HG02943 (cell line): Measurements from ENCODE around the gene MOB3A.
"Not testable (repeated sequence)": the region's sequence is repeated elsewhere in the genome, so short reads cannot be mapped to it uniquely, and the experiment has no call there.

ENCODE experiments used
- ATAC-seq: cut with Tn5 transposase; IDR thresholded peaks from one replicate; pipeline ENCODE4 v1.9.1; 2021; ENCODE audit warnings: mild to moderate bottlenecking, low read depth, moderate library complexity; ENCODE audit not compliant: unreplicated experiment

MOB3A gene

DNA sequence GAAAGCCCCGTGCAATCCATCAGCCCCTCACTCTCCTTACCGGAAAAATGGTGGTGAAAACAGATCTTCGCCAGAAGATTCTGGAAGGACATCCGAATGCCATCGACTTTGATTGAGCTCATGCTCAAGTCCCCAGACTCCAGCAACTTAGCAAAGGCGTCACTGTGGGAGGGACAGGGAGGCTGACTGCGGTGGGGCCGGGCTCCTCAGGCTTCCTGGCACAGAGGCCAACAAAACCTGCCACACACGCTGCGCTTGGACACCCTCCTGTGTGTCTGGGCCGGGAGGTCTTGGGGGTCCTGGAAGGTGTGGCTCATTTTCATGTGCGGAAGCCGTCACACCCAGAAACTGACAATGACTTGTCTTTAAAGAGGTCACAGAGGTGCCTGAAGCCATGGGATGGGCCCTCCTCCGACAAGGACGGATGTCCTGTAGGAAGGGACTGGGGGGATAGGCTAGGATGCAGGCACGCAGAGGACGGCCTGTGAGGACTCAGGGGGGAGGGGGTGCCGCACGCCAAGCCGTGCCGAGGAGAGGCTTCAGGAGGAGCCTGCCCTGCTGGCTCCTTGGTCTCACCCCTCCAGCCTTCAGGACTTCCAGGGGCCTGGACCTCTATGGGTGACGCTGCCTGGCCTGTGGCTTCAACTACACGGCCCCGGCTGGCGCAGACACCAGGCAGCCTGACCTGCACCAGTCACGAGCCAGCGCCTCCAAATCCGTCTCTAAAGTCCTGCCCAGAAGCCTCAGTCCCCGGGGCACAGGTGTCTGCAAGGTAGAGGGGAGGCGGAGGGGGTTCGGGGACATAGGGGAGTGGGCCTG, 13.1 kb upstream of the MOB3A start:
- ATAC-seq = no peak

DNA sequence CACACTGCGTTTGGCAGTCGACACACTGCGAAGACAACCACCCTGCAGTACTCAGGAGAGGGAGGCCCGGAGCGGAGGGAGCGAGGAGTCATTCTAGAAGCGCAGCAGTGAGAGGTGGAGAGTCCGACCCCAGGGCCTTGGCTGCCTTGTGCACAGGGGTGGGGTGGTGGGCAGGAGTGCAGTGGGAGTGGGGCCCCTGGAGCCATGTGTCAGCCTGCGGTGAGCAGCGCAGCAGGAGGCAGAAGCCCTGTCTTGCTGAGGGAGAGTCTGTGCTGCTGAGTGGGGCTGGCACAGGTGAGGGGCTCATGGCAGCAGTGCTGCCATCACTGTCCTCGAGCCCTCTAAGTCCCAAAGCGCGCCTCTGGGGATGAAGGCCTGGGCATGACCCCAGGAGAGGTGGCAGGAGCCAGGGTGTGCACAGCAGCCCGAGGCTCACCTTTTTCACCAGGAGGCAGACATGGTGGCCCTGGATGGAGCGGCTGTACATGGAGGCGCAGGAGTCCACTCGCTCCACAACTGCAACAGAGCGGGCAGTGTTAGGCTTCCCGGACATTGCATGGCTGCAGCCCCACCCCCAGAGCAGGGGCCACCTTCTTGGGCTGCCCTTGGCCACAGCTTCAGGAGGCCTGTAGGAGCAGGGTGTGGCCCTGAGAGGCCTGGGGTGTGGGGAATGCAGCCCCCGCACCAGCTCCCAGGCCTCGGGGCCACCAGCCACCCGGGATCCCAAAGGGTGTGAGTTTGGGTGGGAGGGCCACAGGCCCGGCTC, 12.3 kb upstream of the MOB3A start:
- no peak for ATAC-seq

DNA sequence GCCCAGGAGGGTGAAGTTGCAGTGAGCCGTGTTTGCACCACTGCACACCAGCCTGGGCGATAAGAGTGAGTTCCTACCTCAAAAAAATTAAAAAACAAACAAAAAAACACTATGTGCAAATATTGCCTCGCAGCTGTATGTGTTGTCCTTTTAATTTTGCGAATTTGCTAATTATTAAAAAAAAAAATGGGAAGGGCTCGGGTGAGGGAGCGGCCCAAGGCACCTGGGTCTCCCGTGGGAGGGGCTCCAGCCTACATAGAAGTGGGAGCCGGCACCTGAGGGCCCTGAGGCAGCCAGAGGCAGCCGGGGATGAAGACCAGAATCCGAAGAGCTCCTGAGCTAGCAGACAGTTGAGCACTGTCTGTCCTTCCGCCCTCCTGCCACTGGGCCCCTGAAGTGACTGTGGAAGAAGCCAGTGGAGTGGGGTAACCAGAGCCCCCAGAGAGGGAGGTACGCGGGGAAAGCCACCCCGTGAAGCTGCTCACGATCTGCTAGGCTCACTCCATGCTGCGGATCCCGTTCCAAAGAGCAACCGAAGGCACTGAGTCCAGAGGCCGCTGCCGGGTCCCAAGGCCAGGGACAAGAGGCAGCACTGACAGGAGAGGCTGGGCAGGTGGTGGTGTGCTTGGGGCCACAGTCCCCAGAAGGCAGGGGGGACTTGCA, 7.0 kb upstream of the MOB3A start:
- no peak for ATAC-seq

DNA sequence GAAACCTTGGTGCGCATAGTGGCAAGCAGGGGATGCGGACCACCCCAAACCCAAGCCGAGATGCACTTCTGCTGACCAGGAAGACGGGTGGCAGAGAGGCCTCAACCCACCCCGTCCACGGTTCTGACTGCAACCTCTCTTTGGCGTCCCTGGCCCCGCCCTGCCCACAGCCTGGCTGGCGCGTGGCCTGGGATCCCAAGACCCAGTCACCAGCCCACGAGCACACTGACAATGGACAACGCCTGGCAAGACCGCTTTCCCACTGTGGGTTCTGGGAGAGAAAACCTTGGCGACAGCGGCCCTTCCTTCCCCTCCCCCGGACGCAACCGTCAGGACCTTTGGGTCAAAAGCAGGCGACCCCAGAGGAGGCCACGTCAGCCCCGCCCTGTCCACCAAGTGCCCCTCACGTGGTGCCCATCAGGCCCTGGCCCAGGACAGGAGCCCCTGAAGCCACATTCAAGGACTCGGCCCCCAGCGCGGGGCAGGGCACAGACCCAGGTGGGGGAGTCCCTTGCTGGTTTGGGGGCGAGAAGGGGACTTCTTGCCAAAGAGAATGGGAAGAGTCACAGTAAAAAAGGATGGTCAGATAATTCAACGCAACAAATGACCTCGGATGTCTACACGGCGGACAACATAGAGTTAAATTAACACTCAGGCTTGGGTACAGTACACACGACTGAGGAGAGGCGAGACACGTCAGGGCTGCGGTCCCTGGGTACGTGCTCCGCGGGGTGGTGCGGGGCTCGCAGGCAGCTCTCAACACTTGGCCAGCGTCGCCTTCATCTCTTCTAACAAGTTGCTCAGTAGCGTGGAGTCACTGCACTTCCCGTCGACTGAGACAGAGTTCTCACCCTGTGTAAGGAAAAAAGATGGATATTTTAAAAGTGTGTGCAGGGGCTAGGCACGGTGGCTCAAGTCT, 5.5 kb upstream of the MOB3A start:
- ATAC-seq = no peak

DNA sequence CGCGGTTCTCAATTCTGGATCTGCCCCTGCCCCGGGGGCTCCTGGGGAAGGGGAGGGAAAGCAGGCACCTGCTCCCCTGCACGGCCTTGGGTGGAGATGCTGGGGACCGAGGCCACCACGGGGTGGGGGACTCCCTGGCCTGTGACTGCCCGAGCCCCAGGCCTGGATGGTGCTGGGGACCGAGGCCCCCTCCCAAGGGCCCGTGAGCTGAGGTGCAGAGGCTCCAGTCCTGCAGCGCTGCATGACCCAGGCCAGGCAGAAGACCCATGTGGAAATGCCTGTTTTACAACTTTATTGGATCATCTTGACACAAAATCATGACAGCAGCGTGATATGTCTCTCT, 4.6 kb upstream of the MOB3A start:
- no peak for ATAC-seq

DNA sequence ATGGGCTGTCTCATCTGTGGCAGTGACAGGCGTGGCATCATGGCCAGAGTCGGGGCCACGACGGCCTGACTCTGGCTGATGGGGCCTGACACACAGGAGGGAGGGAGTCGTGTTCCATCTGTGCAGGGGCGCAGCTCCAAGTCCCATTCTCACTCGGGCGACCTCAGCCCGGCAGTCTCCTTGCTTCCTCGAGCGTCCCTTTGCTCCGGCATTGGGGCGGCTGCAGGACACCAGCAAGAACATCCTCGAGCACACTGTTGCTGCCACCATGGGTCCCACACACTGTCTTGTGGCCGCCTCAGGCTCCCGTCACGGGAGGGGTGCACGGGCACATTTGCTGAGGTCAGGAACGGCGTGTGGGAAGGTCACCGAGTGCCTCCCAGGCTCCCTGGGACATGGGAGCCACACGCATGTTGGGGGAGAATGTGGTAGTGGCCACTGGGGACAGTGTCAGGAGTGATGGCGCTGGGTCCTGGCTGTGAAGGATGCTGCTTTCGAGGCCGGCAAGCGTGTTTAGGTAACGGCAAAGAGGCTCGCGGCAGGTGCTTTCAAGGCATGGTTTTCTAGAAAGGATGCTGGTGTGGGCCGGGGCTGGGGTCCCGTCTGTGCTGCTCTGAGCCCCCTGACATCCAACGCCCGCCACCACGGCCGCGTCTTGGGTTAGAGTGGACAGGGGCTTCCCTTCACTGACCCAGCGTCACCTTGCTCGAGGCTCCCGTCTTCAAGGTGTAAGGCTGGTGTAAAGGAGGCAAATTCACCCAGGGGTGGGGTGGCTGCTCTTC, 4.0 kb upstream of the MOB3A start:
- no peak for ATAC-seq

DNA sequence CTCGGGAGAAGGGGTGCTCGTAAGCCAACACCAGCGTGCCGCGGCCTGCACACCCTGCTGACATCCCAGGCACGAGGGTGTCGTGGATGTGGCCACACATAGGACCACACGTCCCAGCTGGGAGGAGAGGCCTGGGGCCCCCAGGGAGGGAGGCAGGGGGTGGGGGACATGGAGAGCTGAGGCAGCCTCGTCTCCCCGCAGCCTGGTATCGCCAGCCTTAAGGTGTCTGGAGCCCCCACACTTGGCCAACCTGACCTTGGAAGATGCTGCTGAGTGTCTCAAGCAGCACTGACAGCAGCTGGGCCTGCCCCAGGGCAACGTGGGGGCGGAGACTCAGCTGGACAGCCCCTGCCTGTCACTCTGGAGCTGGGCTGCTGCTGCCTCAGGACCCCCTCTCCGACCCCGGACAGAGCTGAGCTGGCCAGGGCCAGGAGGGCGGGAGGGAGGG, 3.0 kb upstream of the MOB3A start:
- no peak for ATAC-seq

DNA sequence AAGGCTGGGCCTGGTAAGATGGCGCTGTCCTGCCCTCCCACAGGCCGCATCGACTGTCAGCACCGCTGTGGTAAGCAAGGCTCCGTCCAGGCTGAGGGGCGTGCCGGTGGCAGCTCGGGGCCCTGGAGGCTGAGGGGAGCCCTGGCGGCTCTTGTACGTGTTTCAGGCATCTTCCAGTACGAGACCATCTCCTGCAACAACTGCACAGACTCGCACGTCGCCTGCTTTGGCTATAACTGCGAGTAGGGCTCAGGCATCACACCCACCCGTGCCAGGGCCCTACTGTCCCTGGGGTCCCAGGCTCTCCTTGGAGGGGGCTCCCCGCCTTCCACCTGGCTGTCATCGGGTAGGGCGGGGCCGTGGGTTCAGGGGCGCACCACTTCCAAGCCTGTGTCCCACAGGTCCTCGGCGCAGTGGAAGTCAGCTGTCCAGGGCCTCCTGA, 1.8 kb upstream of the MOB3A start:
- no peak for ATAC-seq

DNA sequence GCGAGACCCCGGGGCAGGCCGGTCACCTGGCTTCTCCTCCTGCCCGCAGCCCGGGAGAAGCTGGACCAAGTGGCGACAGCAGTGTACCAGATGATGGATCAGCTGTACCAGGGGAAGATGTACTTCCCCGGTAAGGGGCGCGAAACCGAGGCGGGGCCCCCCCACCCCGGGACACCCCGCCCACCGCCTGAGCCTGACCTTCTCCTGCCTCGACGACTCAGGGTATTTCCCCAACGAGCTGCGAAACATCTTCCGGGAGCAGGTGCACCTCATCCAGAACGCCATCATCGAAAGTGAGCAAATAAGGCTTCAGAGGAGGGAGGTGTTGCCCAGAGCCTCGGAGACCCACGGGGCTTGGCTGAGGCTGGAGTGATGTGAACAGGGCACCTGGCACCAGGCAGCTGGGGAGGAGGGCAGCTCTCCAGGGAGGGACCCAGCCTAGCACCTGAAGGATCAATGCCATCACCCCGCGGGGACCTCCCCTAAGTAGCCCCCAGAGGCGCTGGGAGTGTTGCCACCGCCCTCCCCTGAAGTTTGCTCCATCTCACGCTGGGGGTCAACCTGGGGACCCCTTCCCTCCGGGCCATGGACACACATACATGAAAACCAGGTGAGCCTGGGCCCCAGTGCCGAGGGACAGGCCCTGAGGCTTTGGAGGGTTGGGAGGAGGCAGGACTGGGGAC, 1.2 kb upstream of the MOB3A start:
- peak; percentile 0 for ATAC-seq

DNA sequence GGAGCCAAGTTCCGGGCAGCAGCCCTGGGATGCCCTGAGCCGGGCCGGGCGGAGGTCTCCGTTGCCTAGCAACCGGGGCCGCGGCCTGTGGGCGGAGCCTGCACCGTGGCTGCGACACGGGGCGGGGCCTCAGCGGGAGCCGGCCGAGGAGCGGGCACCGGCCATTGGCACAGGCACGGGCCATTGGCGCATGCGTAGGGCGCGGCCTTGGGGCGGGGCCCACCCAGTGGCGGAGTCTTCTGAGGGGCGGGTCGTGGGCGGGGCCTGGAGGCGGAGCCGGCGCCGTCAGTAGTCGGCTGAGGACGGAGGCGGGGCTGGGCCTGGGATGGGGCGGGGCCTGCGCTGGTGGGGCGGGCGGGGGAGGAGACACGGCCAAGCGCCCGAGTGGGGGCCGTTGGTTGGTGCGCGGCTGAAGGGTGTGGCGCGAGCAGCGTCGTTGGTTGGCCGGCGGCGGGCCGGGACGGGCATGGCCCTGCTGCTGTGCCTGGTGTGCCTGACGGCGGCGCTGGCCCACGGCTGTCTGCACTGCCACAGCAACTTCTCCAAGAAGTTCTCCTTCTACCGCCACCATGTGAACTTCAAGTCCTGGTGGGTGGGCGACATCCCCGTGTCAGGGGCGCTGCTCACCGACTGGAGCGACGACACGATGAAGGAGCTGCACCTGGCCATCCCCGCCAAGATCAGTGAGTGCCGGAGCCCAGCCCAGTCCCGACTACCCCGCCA, 515 bp upstream of the MOB3A start, which contains the start of gene IZUMO4:
IZUMO4 (plus strand) TSS at position 436 of the 723 bp plus-strand sequence; CDS start at position 467, 31 bp downstream.
- ATAC-seq = peak; percentile 62

DNA sequence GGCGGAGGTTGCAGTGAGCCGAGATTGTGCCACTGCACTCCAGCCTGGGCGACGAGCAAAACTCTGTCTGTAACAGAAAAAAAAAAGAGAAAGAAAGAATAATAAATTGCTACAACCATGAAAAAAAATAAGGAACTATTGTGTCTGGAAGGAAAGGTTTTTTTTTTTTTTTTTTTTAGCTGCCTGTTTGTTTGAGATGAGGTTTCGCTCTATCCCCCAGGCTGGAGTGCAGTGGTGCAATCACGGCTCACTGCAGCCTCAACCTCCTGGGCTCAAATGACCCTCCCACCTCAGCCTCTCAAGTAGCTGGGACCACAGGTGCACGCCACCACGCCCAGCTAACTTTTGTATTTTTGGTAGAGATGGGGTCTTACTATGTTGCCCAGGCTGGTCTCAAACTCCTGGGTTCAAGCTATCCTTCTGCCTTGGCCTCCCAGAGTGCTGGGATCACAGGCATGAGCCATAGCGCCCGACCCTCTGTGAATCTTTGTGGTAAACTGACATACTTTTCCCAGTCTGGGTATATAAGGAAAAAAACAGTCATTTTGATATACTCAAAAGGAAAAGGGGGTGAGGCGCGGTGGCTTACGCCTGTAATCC, 4.1 kb downstream of the MOB3A start:
- not testable (repeated sequence) for ATAC-seq

DNA sequence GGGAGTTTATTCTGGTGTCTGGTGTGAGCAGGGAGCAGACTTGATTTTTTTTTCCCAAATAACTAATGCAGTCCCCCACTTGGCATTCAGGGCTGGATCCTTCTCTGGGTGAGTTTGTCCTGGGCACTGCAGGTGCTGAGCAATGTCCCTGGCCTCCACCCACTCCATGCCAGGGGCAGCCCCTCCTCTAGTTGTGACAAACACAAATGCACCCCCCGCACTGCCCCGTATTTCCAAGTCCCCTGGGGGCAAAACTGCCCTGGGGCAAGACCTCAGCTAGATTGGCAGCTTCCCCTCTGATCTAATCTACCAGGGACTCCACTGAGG, 6.4 kb downstream of the MOB3A start:
- ATAC-seq = no peak

DNA sequence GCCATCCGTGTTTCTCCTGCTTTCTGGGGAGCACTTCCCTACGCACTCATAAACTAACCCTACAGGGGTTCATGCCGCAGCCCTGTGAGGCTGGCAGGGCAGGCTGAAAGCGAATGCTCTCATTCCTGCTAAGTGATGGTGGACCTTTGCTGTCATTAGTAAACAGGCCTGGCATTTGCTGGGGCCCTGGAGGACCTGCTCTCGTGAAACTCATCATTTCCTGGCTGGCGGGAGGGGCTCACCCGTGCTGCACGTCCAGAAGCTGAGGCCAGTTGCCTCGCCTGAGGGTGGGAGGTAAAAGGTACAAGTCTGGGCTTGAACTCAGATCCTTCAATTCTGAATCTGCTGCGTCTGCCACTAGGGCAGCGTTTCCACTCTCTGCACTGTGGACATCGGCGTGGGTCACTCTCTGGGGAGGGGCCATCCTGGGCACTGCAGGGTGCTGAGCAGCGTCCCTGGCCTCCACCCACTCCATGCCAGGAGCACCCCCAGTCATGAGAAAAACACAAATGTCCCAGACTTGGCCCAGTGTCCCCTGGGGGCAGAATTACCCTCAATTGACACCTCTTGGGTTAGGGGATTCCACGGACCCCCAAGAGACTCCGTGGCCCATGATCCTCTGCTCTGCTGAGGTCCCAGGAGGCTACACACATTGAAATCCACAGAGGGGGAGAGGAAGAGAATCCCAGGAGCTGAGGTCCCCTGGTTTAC, 7.0 kb downstream of the MOB3A start:
- ATAC-seq = no peak

DNA sequence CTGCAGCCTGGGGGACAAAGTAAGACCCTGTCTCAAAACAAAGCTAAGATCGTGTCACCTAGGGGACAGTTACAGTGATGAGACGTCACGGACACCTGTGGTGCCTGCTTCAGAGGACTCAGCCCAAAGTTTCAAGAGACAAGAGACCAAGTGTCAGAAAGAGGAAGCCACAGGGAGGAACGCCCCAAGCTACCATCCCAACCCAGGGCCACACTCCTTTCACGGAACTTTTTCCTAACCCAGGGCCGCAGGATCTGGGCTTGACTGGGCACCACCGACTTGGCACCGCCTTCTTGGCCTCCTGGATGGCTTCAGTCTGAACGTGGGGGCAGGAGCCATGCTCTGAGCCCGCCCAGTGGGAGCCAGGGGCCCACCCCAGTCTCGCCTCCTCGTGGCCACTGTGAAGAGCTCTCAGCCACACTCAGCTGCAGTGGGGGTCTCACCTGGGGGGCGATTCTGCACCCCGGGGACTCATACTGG, 8.5 kb downstream of the MOB3A start:
- ATAC-seq = no peak

DNA sequence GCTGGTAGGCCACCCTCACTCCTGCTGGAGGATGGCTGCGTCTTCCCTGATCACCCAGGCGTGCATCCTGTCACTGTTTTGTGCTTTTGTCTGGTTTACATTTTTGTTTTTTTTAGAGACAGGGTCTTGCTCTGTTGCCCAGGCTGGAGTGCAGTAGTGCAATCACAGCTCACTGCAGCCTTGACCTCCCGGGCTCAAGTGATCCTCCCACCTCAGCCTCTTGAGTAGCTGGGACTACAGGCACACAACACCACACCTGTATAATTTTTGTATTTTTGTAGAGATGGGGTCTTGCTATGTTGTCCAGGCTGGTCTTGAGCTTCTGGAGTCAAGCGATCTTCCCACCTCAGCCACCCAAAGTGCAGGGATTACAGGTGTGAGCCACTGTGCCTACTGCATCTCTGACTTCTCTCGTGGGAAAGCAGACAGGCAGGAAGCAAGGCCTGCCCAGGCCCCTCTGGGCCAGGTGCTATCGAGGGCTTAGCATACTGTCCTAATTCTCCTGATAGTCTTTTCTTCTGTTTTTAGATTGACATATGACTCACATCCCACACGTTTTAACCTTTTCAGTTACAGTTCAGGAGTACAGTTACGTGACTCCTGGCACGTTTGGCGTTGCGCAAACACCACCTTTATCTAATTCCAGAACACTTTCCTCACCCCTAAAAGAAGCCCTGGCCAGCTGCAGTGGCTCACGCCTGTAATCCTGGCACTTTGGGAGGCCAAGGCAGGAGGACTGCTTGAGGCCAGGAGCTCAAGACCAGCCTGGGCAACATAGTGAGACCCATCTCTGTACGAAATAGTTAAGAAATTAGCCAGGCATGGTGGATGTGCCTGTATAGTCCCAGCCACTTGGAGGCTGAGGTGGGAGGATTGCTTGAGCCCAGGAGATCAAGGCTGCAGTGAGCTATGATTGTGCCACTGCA, 9.2 kb downstream of the MOB3A start:
- not testable (repeated sequence) for ATAC-seq
